ENCODE data around the gene TRAF7.
"Not testable (repeated sequence)": the region's sequence is repeated elsewhere in the genome, so short reads cannot be mapped to it uniquely, and the experiment has no call there.

Gene TRAF7

GRCh38 chr16:2124694-2125444 is 30.7 kb upstream of the TRAF7 start:
- not testable (repeated sequence) for H4K20me1 ChIP-seq (ENCODE audit: insufficient read depth, low read length); H2AFZ ChIP-seq (ENCODE audit: low read length); H3K27me3 ChIP-seq (ENCODE audit: insufficient read depth, low read length); H3K4me2 ChIP-seq (ENCODE audit: low read length); H3K9me2 ChIP-seq (ENCODE audit: low read depth, low read length); H3K9me3 ChIP-seq (ENCODE audit: low read length); H3K36me3 ChIP-seq (ENCODE audit: insufficient read depth, low read length); H3K9ac ChIP-seq (ENCODE audit: low read length); H3K27ac ChIP-seq (ENCODE audit: low read depth, low read length, poor library complexity, severe bottlenecking); H3F3A ChIP-seq (ENCODE audit: insufficient read depth, low read length); H3K79me2 ChIP-seq (ENCODE audit: insufficient read depth, low read length); H3K4me3 ChIP-seq (ENCODE audit: low read depth, low read length, poor library complexity, severe bottlenecking)
- H3K4me1 ChIP-seq (ENCODE audit: insufficient read depth, low read length, severe bottlenecking) = peaks cover 10% of the 10 kb centered on the region

GRCh38 chr16:2125609-2126008 is 30.0 kb upstream of the TRAF7 start:
- peaks cover 10% of the 10 kb centered on the region for H3K4me1 ChIP-seq (ENCODE audit: insufficient read depth, low read length, severe bottlenecking)
- H3F3A ChIP-seq (ENCODE audit: insufficient read depth, low read length); H3K27me3 ChIP-seq (ENCODE audit: insufficient read depth, low read length); H3K4me2 ChIP-seq (ENCODE audit: low read length); H3K36me3 ChIP-seq (ENCODE audit: insufficient read depth, low read length); H3K9me2 ChIP-seq (ENCODE audit: low read depth, low read length); H3K9me3 ChIP-seq (ENCODE audit: low read length); H4K20me1 ChIP-seq (ENCODE audit: insufficient read depth, low read length); H2AFZ ChIP-seq (ENCODE audit: low read length); H3K4me3 ChIP-seq (ENCODE audit: low read depth, low read length, poor library complexity, severe bottlenecking); H3K27ac ChIP-seq (ENCODE audit: low read depth, low read length, poor library complexity, severe bottlenecking); H3K79me2 ChIP-seq (ENCODE audit: insufficient read depth, low read length); H3K9ac ChIP-seq (ENCODE audit: low read length): not testable (repeated sequence)

- not testable (repeated sequence) for H3K27ac ChIP-seq (ENCODE audit: low read depth, low read length, poor library complexity, severe bottlenecking); H3F3A ChIP-seq (ENCODE audit: insufficient read depth, low read length); H3K36me3 ChIP-seq (ENCODE audit: insufficient read depth, low read length); H3K9ac ChIP-seq (ENCODE audit: low read length); H4K20me1 ChIP-seq (ENCODE audit: insufficient read depth, low read length); H3K9me3 ChIP-seq (ENCODE audit: low read length); H3K4me2 ChIP-seq (ENCODE audit: low read length); H3K27me3 ChIP-seq (ENCODE audit: insufficient read depth, low read length); H3K4me3 ChIP-seq (ENCODE audit: low read depth, low read length, poor library complexity, severe bottlenecking); H2AFZ ChIP-seq (ENCODE audit: low read length); H3K79me2 ChIP-seq (ENCODE audit: insufficient read depth, low read length); H3K9me2 ChIP-seq (ENCODE audit: low read depth, low read length)
- peaks cover 10% of the 10 kb centered on the region for H3K4me1 ChIP-seq (ENCODE audit: insufficient read depth, low read length, severe bottlenecking)
Observed at GRCh38 chr16:2126161-2126743, 29.3 kb upstream of the TRAF7 start.

GRCh38 chr16:2126928-2127556 is 28.5 kb upstream of the TRAF7 start:
- peaks cover 10% of the 10 kb centered on the region for H3K4me1 ChIP-seq (ENCODE audit: insufficient read depth, low read length, severe bottlenecking)
- not testable (repeated sequence) for H3K9me2 ChIP-seq (ENCODE audit: low read depth, low read length); H4K20me1 ChIP-seq (ENCODE audit: insufficient read depth, low read length); H3K9ac ChIP-seq (ENCODE audit: low read length); H3K4me3 ChIP-seq (ENCODE audit: low read depth, low read length, poor library complexity, severe bottlenecking); H3F3A ChIP-seq (ENCODE audit: insufficient read depth, low read length); H3K27me3 ChIP-seq (ENCODE audit: insufficient read depth, low read length); H3K79me2 ChIP-seq (ENCODE audit: insufficient read depth, low read length); H3K36me3 ChIP-seq (ENCODE audit: insufficient read depth, low read length); H3K4me2 ChIP-seq (ENCODE audit: low read length); H2AFZ ChIP-seq (ENCODE audit: low read length); H3K9me3 ChIP-seq (ENCODE audit: low read length); H3K27ac ChIP-seq (ENCODE audit: low read depth, low read length, poor library complexity, severe bottlenecking)

GRCh38 chr16:2127630-2128280 is 27.8 kb upstream of the TRAF7 start:
- not testable (repeated sequence) for H3K9ac ChIP-seq (ENCODE audit: low read length); H3K4me3 ChIP-seq (ENCODE audit: low read depth, low read length, poor library complexity, severe bottlenecking); H3K27ac ChIP-seq (ENCODE audit: low read depth, low read length, poor library complexity, severe bottlenecking); H3K9me3 ChIP-seq (ENCODE audit: low read length); H4K20me1 ChIP-seq (ENCODE audit: insufficient read depth, low read length); H3K79me2 ChIP-seq (ENCODE audit: insufficient read depth, low read length); H3F3A ChIP-seq (ENCODE audit: insufficient read depth, low read length); H3K27me3 ChIP-seq (ENCODE audit: insufficient read depth, low read length); H3K36me3 ChIP-seq (ENCODE audit: insufficient read depth, low read length); H3K9me2 ChIP-seq (ENCODE audit: low read depth, low read length); H2AFZ ChIP-seq (ENCODE audit: low read length); H3K4me2 ChIP-seq (ENCODE audit: low read length)
- peaks cover 10% of the 10 kb centered on the region for H3K4me1 ChIP-seq (ENCODE audit: insufficient read depth, low read length, severe bottlenecking)

- not testable (repeated sequence) for H3K9me2 ChIP-seq (ENCODE audit: low read depth, low read length); H3K79me2 ChIP-seq (ENCODE audit: insufficient read depth, low read length)
Observed at GRCh38 chr16:2129251-2129650, 26.3 kb upstream of the TRAF7 start.

GRCh38 chr16:2129890-2130447 is 25.6 kb upstream of the TRAF7 start:
- not testable (repeated sequence) for H3K9me2 ChIP-seq (ENCODE audit: low read depth, low read length); H3K9ac ChIP-seq (ENCODE audit: low read length); H2AFZ ChIP-seq (ENCODE audit: low read length); H3K79me2 ChIP-seq (ENCODE audit: insufficient read depth, low read length); H3K36me3 ChIP-seq (ENCODE audit: insufficient read depth, low read length); H3K4me3 ChIP-seq (ENCODE audit: low read depth, low read length, poor library complexity, severe bottlenecking); H3K4me2 ChIP-seq (ENCODE audit: low read length); H3F3A ChIP-seq (ENCODE audit: insufficient read depth, low read length); H3K27ac ChIP-seq (ENCODE audit: low read depth, low read length, poor library complexity, severe bottlenecking); H4K20me1 ChIP-seq (ENCODE audit: insufficient read depth, low read length); H3K27me3 ChIP-seq (ENCODE audit: insufficient read depth, low read length); H3K9me3 ChIP-seq (ENCODE audit: low read length)
- H3K4me1 ChIP-seq (ENCODE audit: insufficient read depth, low read length, severe bottlenecking) = peaks cover 10% of the 10 kb centered on the region

More at GRCh38 chr16:2129251-2129650, 26.3 kb upstream of the TRAF7 start:
- peak overlapping the region; percentile 82 for H3K27ac ChIP-seq (ENCODE audit: low read depth, low read length, poor library complexity, severe bottlenecking)
- H4K20me1 ChIP-seq (ENCODE audit: insufficient read depth, low read length); H3K4me3 ChIP-seq (ENCODE audit: low read depth, low read length, poor library complexity, severe bottlenecking); H3K9me3 ChIP-seq (ENCODE audit: low read length); H3K4me2 ChIP-seq (ENCODE audit: low read length); H2AFZ ChIP-seq (ENCODE audit: low read length); H3K9ac ChIP-seq (ENCODE audit: low read length); H3F3A ChIP-seq (ENCODE audit: insufficient read depth, low read length); H3K27me3 ChIP-seq (ENCODE audit: insufficient read depth, low read length); H3K36me3 ChIP-seq (ENCODE audit: insufficient read depth, low read length): not testable (repeated sequence)
- peaks cover 10% of the 10 kb centered on the region for H3K4me1 ChIP-seq (ENCODE audit: insufficient read depth, low read length, severe bottlenecking)
